ENCODE measurements around the gene HPRT1.

DNA sequence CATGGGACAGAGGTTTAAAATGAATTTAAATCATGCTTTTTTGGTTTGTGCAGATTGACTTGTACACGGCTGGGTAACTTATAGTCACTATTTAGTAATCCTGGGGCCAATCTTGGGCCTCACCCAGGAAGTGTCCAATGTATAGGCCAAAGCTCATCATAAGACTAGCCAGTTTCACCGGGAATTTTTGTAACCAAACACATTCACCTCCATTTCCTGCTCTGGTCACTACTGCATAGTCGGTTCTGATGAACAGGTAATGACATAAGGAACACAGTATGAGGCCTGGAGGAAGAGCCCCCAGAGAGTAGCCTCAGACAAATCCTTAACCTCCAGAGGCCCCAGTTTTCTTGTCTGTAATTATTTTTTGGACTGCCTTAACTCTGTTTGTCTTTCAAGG lies 81.9 kb downstream of the HPRT1 start:
- TF ChIP-seq, protein P1, sequence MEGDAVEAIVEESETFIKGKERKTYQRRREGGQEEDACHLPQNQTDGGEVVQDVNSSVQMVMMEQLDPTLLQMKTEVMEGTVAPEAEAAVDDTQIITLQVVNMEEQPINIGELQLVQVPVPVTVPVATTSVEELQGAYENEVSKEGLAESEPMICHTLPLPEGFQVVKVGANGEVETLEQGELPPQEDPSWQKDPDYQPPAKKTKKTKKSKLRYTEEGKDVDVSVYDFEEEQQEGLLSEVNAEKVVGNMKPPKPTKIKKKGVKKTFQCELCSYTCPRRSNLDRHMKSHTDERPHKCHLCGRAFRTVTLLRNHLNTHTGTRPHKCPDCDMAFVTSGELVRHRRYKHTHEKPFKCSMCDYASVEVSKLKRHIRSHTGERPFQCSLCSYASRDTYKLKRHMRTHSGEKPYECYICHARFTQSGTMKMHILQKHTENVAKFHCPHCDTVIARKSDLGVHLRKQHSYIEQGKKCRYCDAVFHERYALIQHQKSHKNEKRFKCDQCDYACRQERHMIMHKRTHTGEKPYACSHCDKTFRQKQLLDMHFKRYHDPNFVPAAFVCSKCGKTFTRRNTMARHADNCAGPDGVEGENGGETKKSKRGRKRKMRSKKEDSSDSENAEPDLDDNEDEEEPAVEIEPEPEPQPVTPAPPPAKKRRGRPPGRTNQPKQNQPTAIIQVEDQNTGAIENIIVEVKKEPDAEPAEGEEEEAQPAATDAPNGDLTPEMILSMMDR (conservative IDR thresholded peaks at IDR 0.05; ENCODE audit: low read length), result no peak
- no peak for TF ChIP-seq EZH2phosphoT487 (IDR thresholded peaks at IDR 0.05; ENCODE audit: borderline replicate concordance, low read depth, low read length)

All from OCI-LY7 (cell line).